GM12891 (cell line): ENCODE results near the gene ELMO1.

Source experiments
- DNase-seq: peaks from one replicate; pipeline ENCODE4 v3.0.0; 2011; ENCODE audit warnings: low spot score; ENCODE audit not compliant: insufficient read length
- FAIRE-seq: peaks from 2 replicates; lab custom pipeline; 2011; peaks lifted over from hg19 to GRCh38; lab: Jason Lieb, UNC
- PAX5 ChIP-seq: IDR thresholded peaks from 2 replicates; pipeline ENCODE4 v1.6.1; 2011; ENCODE audit warnings: low read length, moderate library complexity, mild to moderate bottlenecking; ENCODE audit not compliant: insufficient read depth, severe bottlenecking
- POLR2A ChIP-seq: IDR thresholded peaks from 2 replicates; pipeline ENCODE4 v1.6.1; 2011; ENCODE audit warnings: low read depth, low read length, control low read depth
- POLR2AphosphoS5 ChIP-seq: IDR thresholded peaks from 2 replicates; pipeline ENCODE4 v1.6.1; 2011; ENCODE audit warnings: low read depth, low read length, control low read depth
- POU2F2 ChIP-seq: IDR thresholded peaks from 2 replicates; pipeline ENCODE4 v1.6.1; 2011; ENCODE audit warnings: low read depth, mild to moderate bottlenecking, control low read depth, low read length, moderate library complexity
- SPI1 ChIP-seq: IDR thresholded peaks from 2 replicates; pipeline ENCODE4 v1.6.1; 2011; ENCODE audit warnings: low read depth, low read length, control low read depth
- TAF1 ChIP-seq: IDR thresholded peaks from 2 replicates; pipeline ENCODE4 v1.6.1; 2011; ENCODE audit warnings: low read depth, low read length, control low read depth

The ELMO1 gene

DNA sequence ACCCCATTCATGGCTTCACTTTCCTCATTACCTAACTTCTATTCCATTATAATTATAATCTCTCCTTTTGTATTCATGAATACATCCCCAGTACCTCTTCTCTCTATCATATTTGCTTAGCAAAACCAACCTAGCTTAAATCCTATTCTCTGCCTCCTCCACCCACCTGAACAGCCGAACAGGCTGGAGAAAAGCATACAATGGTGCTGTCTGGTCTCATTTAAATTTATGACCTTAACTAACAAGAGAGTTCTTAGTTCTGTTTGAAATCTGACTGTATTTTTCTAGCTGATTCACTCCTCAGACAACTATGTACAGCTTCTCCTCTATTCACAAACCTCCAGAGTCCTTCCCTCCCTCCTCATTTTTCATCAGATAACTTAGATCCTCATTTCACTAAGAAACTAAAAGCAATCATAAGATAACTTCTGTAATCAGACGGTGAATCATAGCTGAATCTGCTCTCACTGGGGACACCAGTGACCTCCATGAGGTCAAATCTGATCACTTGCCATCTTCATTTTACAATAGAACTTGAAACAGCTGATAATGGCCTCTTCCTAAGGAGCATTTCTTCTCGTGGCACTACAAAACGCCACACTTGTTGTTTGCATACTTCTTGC, 490.4 kb downstream of the ELMO1 start:
- FAIRE-seq (peak; percentile 59), DNase-seq (no peak)
- TF ChIP-seq PAX5 (no peak), POU2F2 (no peak), POLR2A (no peak), POLR2AphosphoS5 (no peak), TAF1 (no peak), SPI1 (no peak)

DNA sequence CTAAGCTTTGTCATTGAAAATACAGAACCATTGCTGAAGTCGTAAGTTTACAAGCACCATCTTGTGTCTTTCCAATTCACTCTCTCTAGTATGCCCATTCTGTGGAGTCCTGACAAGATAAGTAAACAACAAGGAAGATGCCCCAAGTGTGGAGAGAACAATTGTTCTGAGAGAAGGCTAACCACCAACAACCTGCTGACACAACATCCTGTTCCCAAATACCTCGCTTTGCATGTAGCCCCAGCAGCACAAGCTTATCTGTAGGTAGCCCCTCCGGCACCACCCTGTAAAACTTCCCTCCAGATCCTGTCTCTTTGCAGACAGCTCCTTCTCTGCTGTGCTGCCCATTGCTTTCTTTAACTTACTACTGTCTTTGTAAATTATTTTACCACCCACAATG, 491.0 kb downstream of the ELMO1 start:
- FAIRE-seq = peak; percentile 76

DNA sequence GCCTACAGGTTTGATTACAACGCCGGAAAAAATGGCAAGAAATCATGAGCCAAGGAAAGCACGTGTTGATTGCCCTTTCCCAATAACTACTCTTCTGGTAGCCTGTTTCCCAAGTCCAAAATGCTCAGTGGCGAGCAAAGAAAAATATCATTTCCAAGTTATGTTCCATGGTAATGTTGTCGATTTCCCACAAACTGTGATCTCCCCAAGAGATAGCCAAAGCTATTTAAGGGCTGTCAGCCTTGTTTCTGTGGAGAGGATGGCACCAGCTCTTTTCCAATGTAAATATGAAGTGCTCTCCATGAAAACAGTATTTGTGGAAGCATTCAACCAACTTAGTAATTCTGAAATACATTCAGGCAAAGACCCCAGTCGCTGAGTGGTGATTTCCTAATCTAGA, 491.9 kb downstream of the ELMO1 start:
- TF ChIP-seq POU2F2 (no peak), PAX5 (no peak), POLR2A (no peak), POLR2AphosphoS5 (no peak), SPI1 (no peak), TAF1 (no peak)
- FAIRE-seq (no peak), DNase-seq (no peak)

More for the DNA sequence above, 491.0 kb downstream of the ELMO1 start:
- no peak for DNase-seq
- TF ChIP-seq POU2F2 (no peak), SPI1 (no peak), POLR2AphosphoS5 (no peak), POLR2A (no peak), TAF1 (no peak), PAX5 (no peak)

DNA sequence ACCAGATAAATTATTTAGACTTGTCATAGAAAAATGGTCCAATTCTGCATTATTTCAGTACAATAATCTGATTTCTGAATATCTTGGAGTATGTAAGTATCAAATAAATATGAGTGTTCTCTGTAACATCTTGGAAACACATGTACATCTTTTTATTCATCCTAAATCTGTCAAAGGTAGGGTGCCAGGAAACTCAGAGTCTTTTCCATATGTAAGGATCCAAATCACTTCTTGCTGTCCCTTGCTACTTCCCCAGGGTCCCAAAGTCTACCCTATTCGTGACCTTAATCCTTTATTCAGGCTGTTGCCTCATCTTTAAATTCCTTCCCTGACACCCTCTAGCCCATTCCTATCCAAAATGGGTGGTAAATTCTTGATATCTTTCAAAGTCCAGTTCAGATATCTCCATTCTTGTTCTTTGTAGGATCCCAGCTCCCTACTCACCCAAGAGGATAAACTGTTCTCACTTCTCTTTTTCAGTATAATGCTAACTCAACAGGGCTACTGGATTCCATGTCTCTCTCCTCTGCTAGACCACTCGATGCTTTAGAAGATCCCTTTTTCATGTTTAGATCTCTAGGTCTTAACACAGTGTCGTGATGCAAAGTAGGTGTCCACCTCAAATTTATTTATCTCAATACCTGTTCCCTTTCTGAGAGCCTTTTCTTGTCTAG, 493.1 kb downstream of the ELMO1 start:
- no peak for FAIRE-seq
- DNase-seq = no peak
- TF ChIP-seq SPI1 (peak; percentile 77), PAX5 (no peak)

DNA sequence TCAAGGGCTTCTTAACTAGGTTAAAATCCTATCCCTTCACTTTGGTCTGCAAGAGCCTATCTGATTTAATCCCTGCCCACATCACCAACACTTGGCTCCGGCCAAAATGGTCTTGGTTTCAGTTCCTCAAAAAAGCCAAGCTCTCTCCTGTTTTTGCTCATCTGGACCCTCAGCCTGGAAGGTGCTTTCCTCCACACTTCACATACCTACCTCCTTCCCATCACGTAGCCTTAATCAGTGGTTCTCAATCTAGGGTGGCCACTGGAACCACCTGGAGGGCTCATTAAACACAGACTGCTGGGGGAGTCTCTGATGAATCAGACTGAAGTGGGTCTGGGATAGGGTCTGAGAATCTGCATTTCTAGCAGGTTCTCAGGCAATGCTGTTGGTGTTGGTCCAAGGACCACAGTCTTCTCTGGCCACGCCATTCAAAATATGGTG, 497.4 kb downstream of the ELMO1 start:
- FAIRE-seq = peak; percentile 93
- TF ChIP-seq TAF1 (no peak), PAX5 (no peak), SPI1 (peak; percentile 100), POLR2A (0 out of 2 replicates have a peak, but pooled peaks have one; percentile 46), POU2F2 (peak; percentile 84), POLR2AphosphoS5 (no peak)
- peak; percentile 17 for DNase-seq

GRCh38 chr7:36949711-36950600, 498.7 kb downstream of the ELMO1 start:
- FAIRE-seq = no peak

DNA sequence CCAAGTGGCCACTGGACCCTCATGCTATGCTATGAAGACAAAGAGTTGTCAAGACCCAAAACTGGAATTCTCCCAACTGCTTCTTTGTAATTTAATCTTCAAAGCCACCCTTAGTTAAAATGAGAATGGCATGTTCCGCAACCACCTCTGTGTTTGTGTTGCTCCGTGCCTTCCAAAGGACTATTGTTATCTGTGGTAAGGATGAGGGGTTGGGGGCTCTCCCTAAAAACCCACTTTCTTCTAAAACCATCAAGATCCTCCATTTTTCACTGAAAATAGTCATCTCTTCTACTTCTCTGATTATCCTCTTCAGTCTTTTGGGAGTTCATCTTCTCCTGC, 502.3 kb downstream of the ELMO1 start:
- TF ChIP-seq POLR2A = no peak
- TF ChIP-seq SPI1 = no peak
- no peak for TF ChIP-seq TAF1
- TF ChIP-seq PAX5 = no peak
- no peak for TF ChIP-seq POU2F2
- no peak for TF ChIP-seq POLR2AphosphoS5
- FAIRE-seq = no peak

More at GRCh38 chr7:36949711-36950600, 498.7 kb downstream of the ELMO1 start:
- peak; percentile 36; the same call in 1 of the 2 replicates for TF ChIP-seq SPI1
- no peak for TF ChIP-seq POU2F2
- no peak for DNase-seq

DNA sequence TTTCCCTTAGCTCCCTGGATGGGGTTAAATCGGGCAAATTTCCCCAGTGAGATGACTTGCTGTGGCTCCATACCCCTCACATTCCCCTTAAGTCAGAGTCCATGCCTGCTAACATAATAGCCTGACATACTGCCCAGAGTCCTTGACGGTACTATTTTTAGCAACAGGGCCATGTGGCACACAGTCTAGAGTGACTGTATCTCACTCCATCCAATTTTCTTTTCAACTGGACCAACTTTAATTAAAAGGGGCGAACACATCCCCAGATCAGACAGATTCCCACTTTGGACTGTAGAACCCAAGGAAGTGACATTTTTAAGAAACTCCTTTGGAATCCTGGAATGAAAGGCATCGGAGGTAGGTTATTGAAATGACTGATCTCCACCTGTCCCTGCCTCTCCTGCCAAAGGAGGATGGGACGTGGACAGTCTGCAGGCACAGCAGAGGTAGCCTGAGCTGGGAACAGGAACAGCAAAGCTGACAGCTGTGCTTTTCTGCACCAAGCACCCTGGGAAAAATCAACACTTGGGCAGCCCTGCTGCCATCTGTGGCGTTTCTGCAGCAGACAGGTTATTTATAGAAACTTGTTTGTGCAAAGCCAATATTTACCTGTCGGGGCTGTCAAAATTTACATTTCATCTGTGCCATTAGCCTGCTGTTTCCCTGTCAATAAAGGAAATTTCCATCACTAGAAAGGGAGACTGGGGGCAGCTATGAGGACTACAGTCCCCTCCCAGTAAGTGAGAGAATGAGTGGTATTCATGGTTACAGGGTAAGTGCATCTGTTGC, 502.9 kb downstream of the ELMO1 start:
- FAIRE-seq (peak; percentile 71), DNase-seq (no peak)
- TF ChIP-seq POLR2AphosphoS5 = no peak
- no peak for TF ChIP-seq TAF1
- no peak for TF ChIP-seq PAX5
- TF ChIP-seq SPI1 = no peak
- no peak for TF ChIP-seq POLR2A
- no peak for TF ChIP-seq POU2F2

More for the DNA sequence above, 502.3 kb downstream of the ELMO1 start:
- DNase-seq = no peak

GRCh38 chr7:36944838-36945237, 503.8 kb downstream of the ELMO1 start:
- no peak for DNase-seq
- no peak for FAIRE-seq
- TF ChIP-seq POLR2AphosphoS5 = no peak
- no peak for TF ChIP-seq POLR2A
- no peak for TF ChIP-seq POU2F2
- no peak for TF ChIP-seq SPI1
- no peak for TF ChIP-seq TAF1
- no peak for TF ChIP-seq PAX5
